WI38 (cell line): ENCODE results near the gene NCBP3.
"Not testable (repeated sequence)": the region's sequence is repeated elsewhere in the genome, so short reads cannot be mapped to it uniquely, and the experiment has no call there.

Experiments used
- H3K4me3 ChIP-seq: 2 replicates; pipeline ENCODE4 v1.5.1; 2011; ENCODE audit warnings: low read depth, mild to moderate bottlenecking, control low read depth, low read length
- TF ChIP-seq, protein P1 (sequence below): IDR thresholded peaks from 2 replicates; pipeline ENCODE4 v1.5.1; 2012; ENCODE audit warnings: low read depth, mild to moderate bottlenecking, control low read depth, low read length

Gene NCBP3

DNA sequence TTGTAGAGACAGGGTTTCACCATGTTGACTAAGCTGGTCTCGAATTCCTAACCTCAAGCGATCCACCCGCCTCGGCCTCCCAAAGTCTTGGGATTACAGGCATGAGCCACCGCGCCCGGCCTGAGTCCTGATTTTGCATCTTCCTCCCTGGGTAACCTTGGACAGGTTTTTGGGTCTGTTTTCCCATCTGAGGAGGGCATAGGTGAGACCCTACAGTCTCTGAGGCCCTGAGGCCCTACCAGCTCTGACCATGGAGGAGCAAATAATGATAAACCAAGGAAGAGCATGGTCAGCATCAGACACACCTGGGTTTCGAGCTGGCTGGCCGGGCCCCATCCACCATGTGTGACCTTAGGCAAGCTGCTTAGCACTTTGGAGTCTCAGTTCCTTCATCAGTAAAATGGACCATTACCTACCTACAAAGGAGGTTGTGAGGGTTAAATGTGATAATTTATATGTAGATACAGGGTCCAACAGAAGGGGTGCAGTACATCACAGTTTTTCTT is 1.2 kb upstream of the NCBP3 start:
- H3K4me3 ChIP-seq, result no peak overlapping the region
- TF ChIP-seq, protein P1, sequence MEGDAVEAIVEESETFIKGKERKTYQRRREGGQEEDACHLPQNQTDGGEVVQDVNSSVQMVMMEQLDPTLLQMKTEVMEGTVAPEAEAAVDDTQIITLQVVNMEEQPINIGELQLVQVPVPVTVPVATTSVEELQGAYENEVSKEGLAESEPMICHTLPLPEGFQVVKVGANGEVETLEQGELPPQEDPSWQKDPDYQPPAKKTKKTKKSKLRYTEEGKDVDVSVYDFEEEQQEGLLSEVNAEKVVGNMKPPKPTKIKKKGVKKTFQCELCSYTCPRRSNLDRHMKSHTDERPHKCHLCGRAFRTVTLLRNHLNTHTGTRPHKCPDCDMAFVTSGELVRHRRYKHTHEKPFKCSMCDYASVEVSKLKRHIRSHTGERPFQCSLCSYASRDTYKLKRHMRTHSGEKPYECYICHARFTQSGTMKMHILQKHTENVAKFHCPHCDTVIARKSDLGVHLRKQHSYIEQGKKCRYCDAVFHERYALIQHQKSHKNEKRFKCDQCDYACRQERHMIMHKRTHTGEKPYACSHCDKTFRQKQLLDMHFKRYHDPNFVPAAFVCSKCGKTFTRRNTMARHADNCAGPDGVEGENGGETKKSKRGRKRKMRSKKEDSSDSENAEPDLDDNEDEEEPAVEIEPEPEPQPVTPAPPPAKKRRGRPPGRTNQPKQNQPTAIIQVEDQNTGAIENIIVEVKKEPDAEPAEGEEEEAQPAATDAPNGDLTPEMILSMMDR, result no peak

DNA sequence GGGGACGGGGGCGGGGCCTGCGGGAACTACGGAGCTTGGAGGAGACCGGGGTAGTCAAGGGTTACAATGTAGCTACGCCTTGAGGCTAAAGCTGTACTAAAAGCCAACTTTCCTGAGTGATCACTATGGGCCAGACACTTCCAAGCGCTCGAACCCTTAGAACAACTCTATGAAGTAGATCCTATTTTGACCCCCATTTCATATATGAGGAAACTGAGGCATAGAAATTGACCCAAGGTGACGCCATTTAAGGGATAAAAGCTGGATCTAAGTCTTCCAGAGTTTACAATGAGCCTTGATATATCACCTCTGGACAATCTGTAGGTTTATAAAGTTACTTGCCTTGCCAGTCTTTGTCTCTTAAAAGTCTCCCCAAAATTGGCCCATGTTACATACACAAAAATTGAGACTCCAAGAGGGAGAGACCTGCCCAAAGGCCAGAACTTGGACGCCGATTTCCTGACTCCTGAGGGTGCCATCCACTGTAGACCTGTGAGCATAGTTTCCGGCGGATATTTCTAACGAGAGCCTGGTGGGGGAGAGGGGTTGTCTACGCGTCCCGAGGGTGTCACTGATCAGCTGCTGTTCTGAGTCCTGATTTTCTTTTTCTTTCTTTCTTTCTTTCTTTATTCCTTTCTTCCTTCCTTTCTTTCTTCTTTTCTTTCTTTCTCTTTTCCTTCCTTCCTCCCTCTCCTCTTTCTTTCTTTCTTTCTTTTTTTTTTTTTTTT is 555 bp upstream of the NCBP3 start:
- no peak overlapping the region; the same call in 1 of the 2 replicates for H3K4me3 ChIP-seq
- TF ChIP-seq, protein P1, result no peak

DNA sequence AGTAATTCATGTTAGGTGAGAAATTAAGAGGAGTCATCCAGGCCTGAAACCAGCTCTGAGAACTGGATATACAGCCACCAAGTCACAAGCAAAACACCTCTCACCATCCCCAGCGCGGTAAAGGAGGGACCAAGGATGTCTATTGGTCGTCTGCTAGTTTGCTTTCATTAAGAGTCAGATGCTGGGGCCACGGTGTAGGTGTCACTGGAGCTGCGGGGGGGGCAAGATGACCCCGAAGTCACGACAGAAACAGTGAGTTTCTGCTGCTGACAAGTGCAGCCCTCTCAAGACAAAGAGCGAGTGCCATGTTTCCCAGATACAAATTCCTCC is 790 bp downstream of the NCBP3 start:
- TF ChIP-seq, protein P1, result no peak
- peak overlapping the region; percentile 88 for H3K4me3 ChIP-seq

DNA sequence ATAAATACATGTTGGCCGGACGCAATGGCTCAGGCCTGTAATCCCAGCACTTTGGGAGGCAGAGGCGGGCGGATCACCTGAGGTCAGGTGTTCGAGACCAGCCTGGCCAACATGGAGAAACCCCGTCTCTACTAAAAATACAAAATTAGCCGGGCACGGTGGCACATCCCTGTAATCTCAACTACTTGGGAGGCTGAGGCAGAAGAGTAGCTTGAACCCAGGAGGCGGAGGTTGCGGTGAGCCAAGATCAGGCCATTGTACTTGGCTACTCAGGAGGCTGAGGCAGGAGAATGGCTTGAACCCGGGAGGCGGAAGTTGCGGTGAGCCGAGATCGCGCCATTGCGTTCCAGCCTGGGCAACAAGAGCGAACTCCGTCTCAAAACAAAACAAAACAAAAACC is 1.5 kb downstream of the NCBP3 start:
- H3K4me3 ChIP-seq, result not testable (repeated sequence)

DNA sequence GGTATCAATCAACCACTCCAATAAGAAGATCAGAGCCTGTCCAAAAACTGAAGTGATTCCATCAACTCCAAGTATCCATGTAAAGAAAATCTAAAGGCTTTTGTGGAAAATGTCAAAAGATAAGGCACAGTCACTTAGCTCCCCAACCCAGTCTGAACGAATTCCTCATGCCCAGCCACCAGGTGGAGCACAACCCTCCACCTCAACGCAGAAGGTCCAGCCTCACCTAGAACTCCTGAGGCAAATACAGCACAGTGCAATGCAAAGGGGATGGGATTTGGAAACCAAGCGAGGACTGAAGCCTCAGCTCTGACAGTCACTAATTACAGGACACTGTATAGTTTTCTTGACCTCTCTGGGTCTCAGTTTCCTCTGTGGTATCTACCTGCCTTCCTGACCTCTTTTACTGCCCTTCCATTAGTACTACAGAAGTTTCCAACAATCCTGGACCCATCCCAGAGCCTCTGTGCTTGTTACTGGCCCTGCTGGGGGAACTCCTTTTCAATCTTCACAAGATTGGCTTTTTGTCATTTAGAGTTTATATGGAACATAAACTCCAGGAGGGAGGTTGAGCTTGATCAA is 2.0 kb downstream of the NCBP3 start:
- TF ChIP-seq, protein P1, result peak; percentile 57; the same call in 1 of the 2 replicates
- H3K4me3 ChIP-seq, result no peak overlapping the region

DNA sequence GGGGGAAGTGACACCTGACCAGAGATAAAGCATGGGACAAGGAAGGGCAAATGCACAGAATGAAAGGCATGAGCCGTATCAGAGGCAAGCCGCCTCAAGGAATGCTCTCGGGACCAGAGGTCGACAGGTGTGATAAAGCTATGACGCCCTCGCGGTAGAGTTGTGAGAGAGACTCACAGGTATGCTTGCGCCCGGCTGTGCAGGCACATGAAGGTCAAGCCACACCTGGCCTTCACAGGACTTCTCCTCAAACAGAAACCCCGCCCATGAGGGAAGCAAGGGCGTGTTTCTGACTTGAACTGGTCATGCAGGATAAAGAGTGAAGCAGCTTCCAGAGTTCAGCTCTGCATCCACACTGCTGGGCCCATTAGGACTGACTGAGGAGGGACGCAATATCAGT is 7.8 kb downstream of the NCBP3 start:
- TF ChIP-seq, protein P1, result no peak
- H3K4me3 ChIP-seq, result no peak overlapping the region

DNA sequence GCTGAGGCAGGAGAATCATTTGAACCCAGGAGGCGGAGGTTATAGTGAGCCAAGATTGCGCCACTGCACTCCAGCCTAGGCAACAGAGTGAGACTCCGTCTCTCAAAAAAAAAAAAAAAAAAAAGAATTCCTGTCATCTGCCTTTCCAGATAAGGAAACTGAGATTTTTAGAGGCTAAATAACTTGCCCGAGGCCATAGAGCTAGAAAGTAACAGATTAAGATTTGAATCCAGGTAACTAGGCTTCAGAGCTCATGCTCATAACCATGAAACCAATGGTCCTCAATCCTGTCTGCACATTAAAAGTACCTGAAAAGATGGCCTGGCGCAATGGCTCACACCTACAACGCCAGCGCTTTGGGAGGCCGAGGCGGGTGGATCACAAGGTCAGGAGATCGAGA is 9.5 kb downstream of the NCBP3 start:
- TF ChIP-seq, protein P1, result no peak
- no peak overlapping the region for H3K4me3 ChIP-seq
